Neuronal stem cell (in vitro differentiated cells): ENCODE measurements around the gene CEP170.
"Not testable (repeated sequence)": the region's sequence is repeated elsewhere in the genome, so short reads cannot be mapped to it uniquely, and the experiment has no call there.

Experiments used
- DNase-seq: peaks from one replicate; pipeline ENCODE4 v3.0.0-alpha.2; 2013; ENCODE audit warnings: low spot score
- H2AFZ ChIP-seq: one replicate; pipeline ENCODE4 v1.6.1; 2013; ENCODE audit warnings: mild to moderate bottlenecking, low read length, inconsistent platforms
- H2AK5ac ChIP-seq: 2 replicates; pipeline ENCODE4 v1.6.1; 2013; ENCODE audit warnings: low read depth, mild to moderate bottlenecking, inconsistent platforms, low read length, moderate library complexity, mixed read lengths
- H2BK120ac ChIP-seq: 2 replicates; pipeline ENCODE4 v1.6.1; 2013; ENCODE audit warnings: low read depth, mild to moderate bottlenecking, inconsistent platforms, low read length, moderate library complexity, mixed read lengths
- H2BK12ac ChIP-seq: one replicate; pipeline ENCODE4 v1.6.1; 2013; ENCODE audit warnings: low read length, inconsistent platforms
- H2BK15ac ChIP-seq: 2 replicates; pipeline ENCODE4 v1.6.1; 2013; ENCODE audit warnings: mild to moderate bottlenecking, low read length, inconsistent platforms, mixed read lengths
- H2BK5ac ChIP-seq: one replicate; pipeline ENCODE4 v1.6.1; 2013; ENCODE audit warnings: inconsistent platforms, mild to moderate bottlenecking, low read length, moderate library complexity
- H3K14ac ChIP-seq: one replicate; pipeline ENCODE4 v1.6.1; 2013; ENCODE audit warnings: low read length, inconsistent platforms
- H3K18ac ChIP-seq: 2 replicates; pipeline ENCODE4 v1.6.1; 2013; ENCODE audit warnings: low read length, inconsistent platforms
- H3K23ac ChIP-seq: 2 replicates; pipeline ENCODE4 v1.6.1; 2013; ENCODE audit warnings: low read depth, mild to moderate bottlenecking, mixed read lengths, low read length, inconsistent platforms; ENCODE audit not compliant: poor library complexity
- H3K27ac ChIP-seq: replicated peaks from 3 replicates; pipeline ENCODE4 v1.5.1; 2013; ENCODE audit warnings: low read length, inconsistent platforms
- H3K27me3 ChIP-seq, 3 experiments: 2 replicates each; pipeline ENCODE4 v1.6.1; 2013; ENCODE audit warnings: low read length in 3 of 3, mild to moderate bottlenecking in 2 of 3, inconsistent platforms in 1 of 3, low read depth in 1 of 3, mixed read lengths in 1 of 3, moderate library complexity in 1 of 3; ENCODE audit not compliant: control insufficient read depth in 3 of 3, insufficient read depth in 3 of 3
- H3K36me3 ChIP-seq, 2 donors: replicated peaks in 1 of 2; 2 replicates each; pipeline ENCODE4 v1.6.1; 2013; ENCODE audit warnings: low read length in 2 of 2; ENCODE audit not compliant: control insufficient read depth in 2 of 2, insufficient read depth in 2 of 2
- H3K4ac ChIP-seq: 2 replicates; pipeline ENCODE4 v1.6.1; 2013; ENCODE audit warnings: inconsistent platforms, mild to moderate bottlenecking, low read length, moderate library complexity
- H3K4me1 ChIP-seq, 2 donors: 1 replicate in 1 of 2; 2 replicates in 1 of 2; pipeline ENCODE4 v1.6.1; 2013; ENCODE audit warnings: low read length in 2 of 2, low read depth in 1 of 2; ENCODE audit not compliant: control insufficient read depth in 2 of 2, insufficient read depth in 1 of 2
- H3K4me2 ChIP-seq: one replicate; pipeline ENCODE4 v1.6.1; 2013; ENCODE audit warnings: mild to moderate bottlenecking, low read length, inconsistent platforms; ENCODE audit not compliant: insufficient read depth, poor library complexity, severe bottlenecking
- H3K4me3 ChIP-seq, 2 donors: 2 replicates each; pipeline ENCODE4 v1.5.1; 2013; ENCODE audit warnings: low read length in 2 of 2, mild to moderate bottlenecking in 2 of 2, inconsistent platforms in 1 of 2, moderate library complexity in 1 of 2
- H3K79me1 ChIP-seq: one replicate; pipeline ENCODE4 v1.6.1; 2013; ENCODE audit warnings: low read depth, mild to moderate bottlenecking, inconsistent platforms, low read length, moderate library complexity
- H3K9ac ChIP-seq: one replicate; pipeline ENCODE4 v1.6.1; 2013; ENCODE audit warnings: mild to moderate bottlenecking, low read depth, low read length, inconsistent platforms; ENCODE audit not compliant: poor library complexity
- H3K9me3 ChIP-seq, 2 donors: replicated peaks in 1 of 2; 2 replicates each; pipeline versions ENCODE3 to v1.6.1; 2013; ENCODE audit warnings: low read length in 2 of 2, mild to moderate bottlenecking in 2 of 2, inconsistent platforms in 1 of 2, low read depth in 1 of 2, mixed read lengths in 1 of 2, moderate library complexity in 1 of 2; ENCODE audit not compliant: control insufficient read depth in 2 of 2, insufficient read depth in 1 of 2
- H4K8ac ChIP-seq: one replicate; pipeline ENCODE4 v1.6.1; 2013; ENCODE audit warnings: low read depth, mild to moderate bottlenecking, inconsistent platforms, low read length, moderate library complexity
- H4K91ac ChIP-seq: one replicate; pipeline ENCODE4 v1.6.1; 2013; ENCODE audit warnings: low read length, low read depth, mild to moderate bottlenecking, inconsistent platforms; ENCODE audit not compliant: poor library complexity
- WGBS, 2 donors: extraction: QIAGEN DNeasy Blood & Tissue Kit; methylation state at CpG; one replicate each; pipeline ENCODE4 v1.1.7; 2013; ENCODE audit warnings: missing lambda C conversion rate in 2 of 2, mixed read lengths in 1 of 2; ENCODE audit not compliant: insufficient read length in 2 of 2, insufficient replicate concordance in 1 of 2; ENCODE audit errors: extremely low coverage in 2 of 2; 5-methylcytosine and 5-hydroxymethylcytosine counted together

The CEP170 gene

DNA sequence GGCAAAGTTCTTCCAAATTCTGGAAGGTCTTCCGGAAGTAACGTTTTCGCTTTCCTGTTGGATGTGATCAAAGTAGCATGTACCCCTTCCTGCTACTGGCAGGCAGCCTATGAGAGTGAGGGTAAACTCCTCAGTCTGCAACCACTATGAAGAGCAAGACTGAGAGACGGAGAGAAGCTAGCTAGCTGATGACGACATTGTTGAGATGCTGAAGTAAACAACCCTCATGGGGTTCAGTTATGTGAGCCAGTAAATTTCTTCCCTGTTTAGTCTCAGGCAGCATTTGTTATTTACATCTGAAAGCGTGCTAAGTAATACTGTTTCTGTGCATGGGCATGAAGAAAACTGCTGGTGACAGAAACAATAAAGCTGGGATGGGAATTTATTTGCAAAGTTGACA, 57.6 kb downstream of the CEP170 start:
- H2BK15ac ChIP-seq, H3K4me1 ChIP-seq, H3K4ac ChIP-seq, H4K8ac ChIP-seq, DNase-seq, H3K4me2 ChIP-seq, H3K27me3 ChIP-seq, H3K4me3 ChIP-seq, H3K9me3 ChIP-seq, H2BK5ac ChIP-seq, H3K18ac ChIP-seq, H3K79me1 ChIP-seq, H2BK12ac ChIP-seq, H2BK120ac ChIP-seq, H3K9ac ChIP-seq, H2AK5ac ChIP-seq, H4K91ac ChIP-seq, H2AFZ ChIP-seq, H3K14ac ChIP-seq, H3K27ac ChIP-seq, H3K23ac ChIP-seq: not testable (repeated sequence)
- peaks cover 0 to 50% of the 10 kb centered on the region in 2 donors for H3K36me3 ChIP-seq
- no CpG with 5 or more reads among the region's 6 CpGs for WGBS, 2 donors

DNA sequence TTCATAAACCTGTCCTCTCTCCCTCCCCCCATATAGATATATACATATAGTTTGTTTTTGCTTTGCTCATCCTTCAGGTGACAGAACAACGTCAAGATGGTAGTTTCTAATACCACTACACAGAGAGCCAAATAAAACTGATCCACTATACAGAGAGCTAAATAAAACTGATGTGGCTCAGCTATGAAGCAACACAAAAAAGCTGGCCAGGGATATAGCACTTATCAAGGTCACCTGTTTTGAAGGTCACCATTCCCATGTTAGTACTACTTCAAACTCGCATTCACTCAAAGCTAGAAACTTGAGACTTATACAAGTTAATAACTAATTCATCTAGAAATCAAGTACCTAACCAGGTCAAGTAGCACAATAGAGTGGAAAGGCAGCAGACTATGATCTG, 61.8 kb downstream of the CEP170 start:
- H2AFZ ChIP-seq, H3K9me3 ChIP-seq, H2BK12ac ChIP-seq, H3K27me3 ChIP-seq, H2BK120ac ChIP-seq, DNase-seq, H3K4me2 ChIP-seq, H3K23ac ChIP-seq, H3K14ac ChIP-seq, H3K27ac ChIP-seq, H2BK15ac ChIP-seq, H3K18ac ChIP-seq, H4K8ac ChIP-seq, H3K4ac ChIP-seq, H3K79me1 ChIP-seq, H2BK5ac ChIP-seq, H4K91ac ChIP-seq, H3K4me1 ChIP-seq, H3K4me3 ChIP-seq, H3K9ac ChIP-seq, H2AK5ac ChIP-seq: not testable (repeated sequence)
- H3K36me3 ChIP-seq, result peaks cover 0 to 53% of the 10 kb centered on the region in 2 donors
- no CpG with 5 or more reads among the region's 2 CpGs for WGBS, 2 donors

DNA sequence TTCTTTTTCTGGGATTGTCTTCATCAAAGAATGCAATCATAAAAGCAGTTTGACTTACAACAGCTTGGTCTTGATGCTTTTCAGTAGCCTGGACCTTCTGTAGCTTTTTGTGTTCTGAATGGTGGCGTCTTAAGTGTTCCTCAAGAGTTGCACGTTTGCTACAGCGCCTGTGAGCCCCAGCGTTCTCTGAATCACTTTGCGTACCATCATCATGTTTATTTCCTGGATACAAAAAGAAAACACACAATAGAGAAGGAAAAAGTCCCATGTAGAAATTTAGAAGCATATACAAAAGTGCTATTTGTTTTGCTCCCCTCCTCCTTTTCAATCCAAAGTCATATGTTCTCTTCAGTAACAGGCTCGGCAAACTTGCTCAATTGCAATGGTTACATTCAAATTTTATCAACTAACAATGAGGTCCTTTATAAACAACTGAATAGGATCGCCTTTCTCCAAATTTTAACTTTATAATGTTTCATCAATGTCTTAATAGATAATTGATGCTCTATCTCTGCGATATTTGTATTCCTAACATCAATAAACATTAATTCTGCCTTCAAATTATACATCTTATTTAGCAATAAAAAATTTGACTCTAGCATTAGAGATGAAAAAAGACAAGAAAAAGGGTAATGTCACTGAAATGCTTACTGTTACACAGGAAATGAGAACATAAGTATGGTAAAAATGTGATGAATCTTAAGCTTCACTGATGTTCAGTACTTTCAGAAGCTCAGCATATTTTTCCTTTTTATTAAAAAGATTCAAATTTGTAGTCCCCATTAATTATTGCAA, 68.7 kb downstream of the CEP170 start:
- not testable (repeated sequence) for H3K18ac ChIP-seq, H2BK15ac ChIP-seq, H3K4me3 ChIP-seq, H3K9me3 ChIP-seq, H3K79me1 ChIP-seq, H3K27ac ChIP-seq, H4K91ac ChIP-seq, H3K23ac ChIP-seq, H2BK120ac ChIP-seq, H3K4me1 ChIP-seq, H3K14ac ChIP-seq, H2AK5ac ChIP-seq, H2BK12ac ChIP-seq, H2AFZ ChIP-seq, H3K4ac ChIP-seq, DNase-seq, H2BK5ac ChIP-seq, H3K9ac ChIP-seq, H3K4me2 ChIP-seq, H3K27me3 ChIP-seq, H4K8ac ChIP-seq
- peaks cover 0 to 58% of the 10 kb centered on the region in 2 donors for H3K36me3 ChIP-seq
- no CpG with 5 or more reads among the region's 8 CpGs for WGBS, 2 donors

DNA sequence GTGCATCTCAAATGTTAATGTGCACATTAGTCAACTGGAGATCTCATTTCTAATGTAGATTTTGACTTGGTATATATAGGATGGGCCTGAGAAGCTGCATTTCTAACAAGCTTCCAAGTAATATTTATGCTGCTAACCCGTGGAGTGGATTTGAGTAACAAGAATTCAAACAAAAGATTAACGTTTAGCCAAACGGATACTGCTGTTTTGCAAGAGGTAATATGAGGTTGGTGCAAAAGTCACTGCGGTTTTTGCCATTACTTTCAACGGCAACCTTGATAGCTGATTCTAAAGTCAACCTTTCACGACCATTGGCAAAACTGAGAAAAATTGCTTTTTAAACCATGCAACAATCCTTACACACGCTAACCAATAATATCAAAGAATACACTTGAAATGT, 70.3 kb downstream of the CEP170 start:
- not testable (repeated sequence) for H3K23ac ChIP-seq, H2AFZ ChIP-seq, H2BK12ac ChIP-seq, H4K8ac ChIP-seq, H2BK5ac ChIP-seq, H3K4ac ChIP-seq, H3K9me3 ChIP-seq, H2AK5ac ChIP-seq, H3K4me1 ChIP-seq, H4K91ac ChIP-seq, H3K27me3 ChIP-seq, H3K18ac ChIP-seq, H3K9ac ChIP-seq, H2BK15ac ChIP-seq, DNase-seq, H3K4me2 ChIP-seq, H3K27ac ChIP-seq, H3K79me1 ChIP-seq, H2BK120ac ChIP-seq, H3K14ac ChIP-seq, H3K4me3 ChIP-seq
- no CpG with 5 or more reads among the region's 7 CpGs for WGBS, 2 donors
- H3K36me3 ChIP-seq, result peaks cover 0 to 49% of the 10 kb centered on the region in 2 donors
